ENCODE measurements around the gene STK17B. TPM values are rescaled to one million over a fixed set of nuclear protein-coding genes. Genes with fewer than 3 reads are reported as not detected.

The STK17B gene
- total and polyA plus RNA-seq, 10 of the 15 experiments (the other 5 are each of a cell fraction or from before 2014, with no cell fraction given): 21.2 to 108 (median 53.7) TPM

GRCh38 chr2:196086517-196087368 is 84.6 kb downstream of the STK17B start:
- ChIA-PET CTCF (interaction anchor here (0.7 to 2.5 kb wide), 9 partner anchors 9 to 367 kb away, joined by 3 to 25 read pairs (median 5); no protein-coding TSS in a partner anchor), POLR2A (interaction anchor here (0.8 to 0.9 kb wide), 2 partner anchors 10 to 165 kb away, joined by 3 read pairs; no protein-coding TSS in a partner anchor), RAD21 (ENCODE audit: unreplicated experiment) (interaction anchor here (0.8 to 2.5 kb wide), 9 partner anchors 8 to 211 kb away, joined by 3 to 13 read pairs (median 4); partner anchors contain the start of gene DNAH7), SMC1A (ENCODE audit: uncharacterized antibody, unreplicated experiment) (interaction anchor here (0.7 to 3.2 kb wide), 17 partner anchors 9 to 367 kb away, joined by 3 to 22 read pairs (median 4); partner anchors contain the start of gene DNAH7)
- H3K27me3 ChIP-seq (replicated peaks in 1 of 2; ENCODE audit: control insufficient read depth in 2 of 2, insufficient read depth in 2 of 2, low read length in 1 of 2): no peaks in the 10 kb centered on the region
- peak overlapping the region; percentile 60 for H3K4me2 ChIP-seq (ENCODE audit: control insufficient read depth, insufficient read depth)
- no peak overlapping the region for H3K9ac ChIP-seq (ENCODE audit: control insufficient read depth, insufficient read depth, low read length)
- H3K79me2 ChIP-seq (ENCODE audit: control insufficient read depth, insufficient read depth, low read length): no peaks in the 10 kb centered on the region
- ATAC-seq (peak; percentile 37; the same call in 2 of the 3 replicates), DNase-seq (ENCODE audit: low read depth, low spot score) (no peak), FAIRE-seq (no peak)
- no peak overlapping the region for H3K4me3 ChIP-seq
- 27% methylated on average over 7 of the region's 7 CpGs for WGBS (ENCODE audit: insufficient coverage, insufficient replicate concordance, low lambda C conversion rate, missing lambda C conversion rate)
- peaks cover 4% of the 10 kb centered on the region; the same call in 1 of the 2 replicates for H3K4me1 ChIP-seq (ENCODE audit: control insufficient read depth, insufficient read depth, low read length)
- peak overlapping the region; percentile 69 for H2AFZ ChIP-seq (ENCODE audit: control insufficient read depth, low read depth, low read length)
- peak overlapping the region; percentile 25; the same call in 1 of the 2 replicates for H3K27ac ChIP-seq (ENCODE audit: control insufficient read depth, insufficient read depth)
- TF ChIP-seq MTA2 (IDR thresholded peaks at IDR 0.05; ENCODE audit: low read depth) (no peak), LARP7 (IDR thresholded peaks at IDR 0.05) (no peak), ZNF217 (IDR thresholded peaks at IDR 0.05) (no peak), JUNB (IDR thresholded peaks at IDR 0.05) (peak; percentile 20; the same call in 1 of the 2 replicates), MYC (IDR thresholded peaks at IDR 0.05; ENCODE audit: insufficient read depth, insufficient read length, insufficient replicate concordance, low read length, severe bottlenecking) (no peak), PML (IDR thresholded peaks at IDR 0.05; ENCODE audit: low read length) (no peak), ZNF687 (IDR thresholded peaks at IDR 0.05) (no peak)
- in situ Hi-C loops (cut with MboI): no loop called here
- H3K36me3 ChIP-seq (ENCODE audit: control insufficient read depth in 2 of 2, insufficient read depth in 2 of 2, low read length in 1 of 2): no peaks in the 10 kb centered on the region
- no TSS peak for BruUV-seq (replicated peaks)
- intact Hi-C loops (cut with micrococcal nuclease; ENCODE audit: unreplicated experiment): no loop called here
- peaks cover 13% of the 10 kb centered on the region; the same call in 2 of the 3 replicates for H3K9me3 ChIP-seq (replicated peaks; ENCODE audit: control insufficient read depth, insufficient read depth, low read length)
- H4K20me1 ChIP-seq (ENCODE audit: control insufficient read depth, insufficient read depth): no peaks in the 10 kb centered on the region

All from GM12878 (cell line).